B cell (primary cell): Measurements from ENCODE around the gene KATNAL1. TPM values are rescaled to one million over a fixed set of nuclear protein-coding genes. Genes with fewer than 3 reads are reported as not detected.
"Not testable (repeated sequence)": the region's sequence is repeated elsewhere in the genome, so short reads cannot be mapped to it uniquely, and the experiment has no call there.

ENCODE experiments used
- ATAC-seq: fragments of 200-7000 bp; cut with Tn5 transposase; one replicate; pipeline ENCODE4 v1.10.0; 2021; ENCODE audit warnings: low read depth, mild to moderate bottlenecking, moderate number of reproducible peaks, moderate library complexity
- CTCF ChIA-PET: fragments of 350-600 bp; sonication (Branson Sonifier 250); formaldehyde crosslinking; loops from one replicate; lab custom pipeline; 2021; ENCODE audit warnings: antibody characterized with exemption, inconsistent platforms; lab: Charles Lee
- POLR2A ChIA-PET: fragments of 350-600 bp; sonication (Branson Sonifier 250); formaldehyde crosslinking; loops from one replicate; lab custom pipeline; 2021; ENCODE audit warnings: antibody characterized with exemption; lab: Charles Lee
- DNase-seq: peaks from one replicate; pipeline ENCODE4 v3.0.0; 2013
- H2AFZ ChIP-seq: 2 replicates; pipeline ENCODE4 v1.6.1; 2012; ENCODE audit warnings: mild to moderate bottlenecking, low read depth, low read length; ENCODE audit not compliant: insufficient read depth, poor library complexity, severe bottlenecking
- H3K27ac ChIP-seq, 2 donors: 1 replicate in 1 of 2; 2 replicates in 1 of 2; pipeline ENCODE4 v1.5.1; 2012 to 2013; ENCODE audit warnings: low read length in 2 of 2, mild to moderate bottlenecking in 2 of 2, moderate library complexity in 1 of 2
- H3K27me3 ChIP-seq, 4 experiments: fragments of 200-600 bp in 1 of 4; sonication (generic) in 1 of 4; replicated peaks in 1 of 4; 1 replicate in 2 of 4; 2 replicates in 2 of 4; pipeline versions ENCODE4 v1.6.1 to v1.7.0; 2013 to 2016; ENCODE audit warnings: low read length in 3 of 4, mild to moderate bottlenecking in 2 of 4, mixed read lengths in 1 of 4, moderate library complexity in 1 of 4; ENCODE audit not compliant: insufficient read depth in 4 of 4, control insufficient read depth in 3 of 4; ENCODE audit errors: control extremely low read depth in 1 of 4
- H3K36me3 ChIP-seq, 2 experiments: replicated peaks in 1 of 2; 1 replicate in 1 of 2; 2 replicates in 1 of 2; pipeline versions ENCODE4 v1.6.1 to v1.7.1; 2013; ENCODE audit warnings: low read length in 1 of 2; ENCODE audit not compliant: insufficient read depth in 2 of 2, control insufficient read depth in 1 of 2; ENCODE audit errors: control extremely low read depth in 1 of 2, extremely low read depth in 1 of 2
- H3K4me1 ChIP-seq, 2 donors: fragments of 200-600 bp in 1 of 2; sonication (generic) in 1 of 2; 1 replicate in 1 of 2; 2 replicates in 1 of 2; pipeline versions ENCODE4 v1.5.1 to v1.6.1; 2013 to 2017; ENCODE audit warnings: low read length in 2 of 2; ENCODE audit not compliant: control insufficient read depth in 2 of 2, insufficient read depth in 2 of 2
- H3K4me2 ChIP-seq: replicated peaks from 2 replicates; pipeline ENCODE3; 2012; ENCODE audit warnings: mild to moderate bottlenecking, low read depth, low read length; ENCODE audit not compliant: poor library complexity, severe bottlenecking
- H3K4me3 ChIP-seq, 5 experiments: fragments of 200-600 bp in 1 of 5; sonication (generic) in 1 of 5; 1 replicate in 3 of 5; 2 replicates in 2 of 5; pipeline versions ENCODE4 v1.5.1 to v1.7.0; 2011 to 2016; ENCODE audit warnings: low read length in 4 of 5, mild to moderate bottlenecking in 4 of 5, low read depth in 2 of 5, control low read depth in 1 of 5, moderate library complexity in 1 of 5; ENCODE audit not compliant: insufficient read depth in 1 of 5; ENCODE audit errors: control extremely low read depth in 1 of 5, extremely low read depth in 1 of 5
- H3K79me2 ChIP-seq: fragments of 200-600 bp; sonication (generic); one replicate; pipeline ENCODE4 v1.6.0; 2016; ENCODE audit warnings: low read length; ENCODE audit not compliant: control insufficient read depth, insufficient read depth
- H3K9ac ChIP-seq: fragments of 200-600 bp; sonication (generic); 2 replicates; pipeline ENCODE4 v1.6.1; 2017; ENCODE audit warnings: mild to moderate bottlenecking, low read length, moderate library complexity
- H3K9me3 ChIP-seq, 3 donors: one replicate each; pipeline versions ENCODE4 v1.6.1 to v1.7.1; 2013; ENCODE audit warnings: low read length in 2 of 3; ENCODE audit not compliant: control insufficient read depth in 2 of 3, insufficient read depth in 1 of 3; ENCODE audit errors: control extremely low read depth in 1 of 3
- H4K20me1 ChIP-seq: 2 replicates; pipeline ENCODE4 v1.6.0; 2012; ENCODE audit warnings: mild to moderate bottlenecking, low read length; ENCODE audit not compliant: insufficient read depth, control insufficient read depth, poor library complexity, severe bottlenecking
- H3K27ac Mint-ChIP-seq: one replicate; pipeline ENCODE4 v1.8.0; 2021; ENCODE audit warnings: mixed read lengths
- H3K27me3 Mint-ChIP-seq: one replicate; pipeline ENCODE4 v1.8.0; 2021; ENCODE audit warnings: mixed read lengths
- H3K4me1 Mint-ChIP-seq: one replicate; pipeline ENCODE4 v1.8.0; 2021; ENCODE audit warnings: mixed read lengths
- H3K4me3 Mint-ChIP-seq: one replicate; pipeline ENCODE4 v1.8.0; 2021; ENCODE audit warnings: mixed read lengths
- H3K9me3 Mint-ChIP-seq: one replicate; pipeline ENCODE4 v1.8.0; 2022; ENCODE audit warnings: mixed read lengths; ENCODE audit not compliant: insufficient read depth
- EZH2 ChIP-seq: IDR thresholded peaks from 2 replicates; pipeline ENCODE4 v1.6.1; 2012; ENCODE audit warnings: borderline replicate concordance, low read depth, mild to moderate bottlenecking, moderate library complexity, low read length; ENCODE audit not compliant: insufficient read depth, poor library complexity, severe bottlenecking
- WGBS: methylation state at CpG from one replicate; pipeline ENCODE4 v1.1.5; 2013; ENCODE audit warnings: missing lambda C conversion rate; ENCODE audit not compliant: insufficient coverage; 5-methylcytosine and 5-hydroxymethylcytosine counted together
- intact Hi-C: fragments of 100-400 bp; cut with micrococcal nuclease; formaldehyde crosslinking; loops from one replicate; pipeline ENCODE4 v1.10.0; 2022
- polyA plus RNA-seq: library from polyadenylated mRNA; depleted of rRNA; stranded (reverse); fragments of >200 nt; gene quantifications from 2 replicates; pipeline ENCODE4 v1.2.3, GENCODE V29; 2012
- total RNA-seq, 2 donors: library from RNA; stranded (reverse); fragments of 120-200 nt in 1 of 2; gene quantifications; 1 replicate in 1 of 2; 2 replicates in 1 of 2; pipeline versions ENCODE4 v1.2.3 to v1.2.4, GENCODE V29; 2013 to 2022
- TF ChIP-seq, protein P1 (sequence below): fragments of 200-600 bp; IDR thresholded peaks from one replicate; pipeline ENCODE4 v1.8.0; 2022; ENCODE audit warnings: antibody characterized with exemption, mild to moderate bottlenecking

KATNAL1 gene
- total and polyA plus RNA-seq, 2 donors (not counting 1 experiment from before 2014, with no cell fraction given), result 2.7 to 21.9 TPM

GRCh38 chr13:30268673-30269072 is 38.7 kb downstream of the KATNAL1 start:
- Histone ChIP-seq H3K36me3 (no peaks in the 10 kb centered on the region), H3K4me1 (no peaks in the 10 kb centered on the region), H3K79me2 (no peaks in the 10 kb centered on the region), H3K27me3 (no peaks in the 10 kb centered on the region), H3K9me3 (no peaks in the 10 kb centered on the region), H3K4me3 (no peak overlapping the region), H4K20me1 (no peaks in the 10 kb centered on the region), H2AFZ (no peak overlapping the region), H3K4me2 (no peak overlapping the region), H3K9ac (no peak overlapping the region), H3K27ac (no peak overlapping the region)
- TF ChIP-seq, protein P1, sequence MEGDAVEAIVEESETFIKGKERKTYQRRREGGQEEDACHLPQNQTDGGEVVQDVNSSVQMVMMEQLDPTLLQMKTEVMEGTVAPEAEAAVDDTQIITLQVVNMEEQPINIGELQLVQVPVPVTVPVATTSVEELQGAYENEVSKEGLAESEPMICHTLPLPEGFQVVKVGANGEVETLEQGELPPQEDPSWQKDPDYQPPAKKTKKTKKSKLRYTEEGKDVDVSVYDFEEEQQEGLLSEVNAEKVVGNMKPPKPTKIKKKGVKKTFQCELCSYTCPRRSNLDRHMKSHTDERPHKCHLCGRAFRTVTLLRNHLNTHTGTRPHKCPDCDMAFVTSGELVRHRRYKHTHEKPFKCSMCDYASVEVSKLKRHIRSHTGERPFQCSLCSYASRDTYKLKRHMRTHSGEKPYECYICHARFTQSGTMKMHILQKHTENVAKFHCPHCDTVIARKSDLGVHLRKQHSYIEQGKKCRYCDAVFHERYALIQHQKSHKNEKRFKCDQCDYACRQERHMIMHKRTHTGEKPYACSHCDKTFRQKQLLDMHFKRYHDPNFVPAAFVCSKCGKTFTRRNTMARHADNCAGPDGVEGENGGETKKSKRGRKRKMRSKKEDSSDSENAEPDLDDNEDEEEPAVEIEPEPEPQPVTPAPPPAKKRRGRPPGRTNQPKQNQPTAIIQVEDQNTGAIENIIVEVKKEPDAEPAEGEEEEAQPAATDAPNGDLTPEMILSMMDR, result no peak
- no peak for TF ChIP-seq EZH2
- DNase-seq, result no peak
- ChIA-PET CTCF (no interaction called here), POLR2A (no interaction called here)
- ATAC-seq, result no peak
- H3K4me3 Mint-ChIP-seq, result no peak overlapping the region
- H3K27ac Mint-ChIP-seq, result no peak overlapping the region
- H3K27me3 Mint-ChIP-seq, result no peaks in the 10 kb centered on the region
- H3K4me1 Mint-ChIP-seq, result peaks cover 9% of the 10 kb centered on the region
- no CpG with 5 or more reads among the region's 1 CpG for WGBS
- no peaks in the 10 kb centered on the region for H3K9me3 Mint-ChIP-seq
- intact Hi-C loops, result no loop called here

GRCh38 chr13:30266756-30267155 is 40.6 kb downstream of the KATNAL1 start:
- H3K27me3 ChIP-seq, result no peaks in the 10 kb centered on the region
- TF ChIP-seq, protein P1, result no peak
- TF ChIP-seq EZH2, result no peak
- no peaks in the 10 kb centered on the region for H3K79me2 ChIP-seq
- Mint-ChIP-seq H3K4me1 (peaks cover 4% of the 10 kb centered on the region), H3K27me3 (no peaks in the 10 kb centered on the region), H3K9me3 (no peaks in the 10 kb centered on the region), H3K27ac (no peak overlapping the region), H3K4me3 (no peak overlapping the region)
- intact Hi-C loops, result no loop called here
- H3K9me3 ChIP-seq, result no peaks in the 10 kb centered on the region
- H3K27ac ChIP-seq, result no peak overlapping the region
- H3K9ac ChIP-seq, result no peak overlapping the region
- H3K4me1 ChIP-seq, result no peaks in the 10 kb centered on the region
- no CpG with 5 or more reads among the region's 2 CpGs for WGBS
- H3K4me3 ChIP-seq, result no peak overlapping the region
- H3K36me3 ChIP-seq, result no peaks in the 10 kb centered on the region
- DNase-seq, result no peak
- CTCF ChIA-PET, result no interaction called here
- no peak overlapping the region for H2AFZ ChIP-seq
- ATAC-seq, result no peak
- H4K20me1 ChIP-seq, result no peaks in the 10 kb centered on the region
- POLR2A ChIA-PET, result no interaction called here
- no peak overlapping the region for H3K4me2 ChIP-seq

GRCh38 chr13:30259149-30259733 is 48.1 kb downstream of the KATNAL1 start:
- POLR2A ChIA-PET, result interaction anchor here (0.7 kb wide), 1 partner anchor 196 kb away, joined by 3 read pairs; no protein-coding TSS in a partner anchor
- H3K27me3 Mint-ChIP-seq, H3K4me3 Mint-ChIP-seq, H3K9me3 Mint-ChIP-seq, H3K4me2 ChIP-seq, H3K27me3 ChIP-seq, H3K27ac Mint-ChIP-seq, ATAC-seq, H3K4me3 ChIP-seq, H3K27ac ChIP-seq, H3K4me1 Mint-ChIP-seq, H3K9ac ChIP-seq, H3K4me1 ChIP-seq, H2AFZ ChIP-seq, H3K36me3 ChIP-seq, H3K9me3 ChIP-seq, H3K79me2 ChIP-seq, H4K20me1 ChIP-seq, CTCF ChIA-PET, DNase-seq: not testable (repeated sequence)
- intact Hi-C loops, result loop anchor here (5.0 kb wide), 1 partner anchor 543 kb away; no protein-coding TSS in a partner anchor
- 96% methylated on average over 13 of the region's 22 CpGs for WGBS
